CD14-positive monocyte (primary cell): Measurements from ENCODE around the gene SLC26A4. TPM values are rescaled to one million over a fixed set of nuclear protein-coding genes. Genes with fewer than 3 reads are reported as not detected.

Experiments
- DNase-seq, 3 donors: peaks; one replicate each; pipeline ENCODE4 v3.0.0-alpha.2; 2011 to 2022
- H2AFZ ChIP-seq: 2 replicates; pipeline ENCODE4 v1.6.0; 2012; ENCODE audit warnings: mild to moderate bottlenecking, low read depth, low read length, inconsistent platforms; ENCODE audit not compliant: insufficient read depth, poor library complexity, severe bottlenecking
- H3K27ac ChIP-seq, 2 donors: 1 replicate in 1 of 2; 2 replicates in 1 of 2; pipeline ENCODE4 v1.5.1; 2012 to 2013; ENCODE audit warnings: low read length in 2 of 2, control low read depth in 1 of 2, inconsistent platforms in 1 of 2, low read depth in 1 of 2, mild to moderate bottlenecking in 1 of 2
- H3K27me3 ChIP-seq, 2 donors: one replicate each; pipeline versions ENCODE4 v1.6.0 to v1.6.1; 2011 to 2013; ENCODE audit warnings: low read length in 2 of 2; ENCODE audit not compliant: control insufficient read depth in 2 of 2, insufficient read depth in 2 of 2
- H3K36me3 ChIP-seq, 2 donors: replicated peaks in 1 of 2; 1 replicate in 1 of 2; 2 replicates in 1 of 2; pipeline versions ENCODE4 v1.5.1 to v1.6.1; 2012 to 2013; ENCODE audit warnings: low read length in 2 of 2, control low read depth in 1 of 2, inconsistent platforms in 1 of 2, mild to moderate bottlenecking in 1 of 2; ENCODE audit not compliant: insufficient read depth in 2 of 2, control insufficient read depth in 1 of 2
- H3K4me1 ChIP-seq, 2 donors: 1 replicate in 1 of 2; 2 replicates in 1 of 2; pipeline versions ENCODE4 v1.5.1 to v1.6.1; 2012 to 2013; ENCODE audit warnings: low read length in 2 of 2, control low read depth in 1 of 2, inconsistent platforms in 1 of 2, mild to moderate bottlenecking in 1 of 2, moderate library complexity in 1 of 2; ENCODE audit not compliant: insufficient read depth in 2 of 2, control insufficient read depth in 1 of 2
- H3K4me2 ChIP-seq: replicated peaks from 2 replicates; pipeline ENCODE3; 2012; ENCODE audit warnings: low read length, moderate library complexity, mild to moderate bottlenecking; ENCODE audit not compliant: poor library complexity, severe bottlenecking; ENCODE audit errors: extremely low read depth
- H3K4me3 ChIP-seq, 3 experiments: fragments of 200-600 bp in 1 of 3; sonication (generic) in 1 of 3; replicated peaks in 1 of 3; 1 replicate in 2 of 3; 2 replicates in 1 of 3; pipeline ENCODE4 v1.5.1; 2011 to 2013; ENCODE audit warnings: low read length in 3 of 3, mild to moderate bottlenecking in 3 of 3, control low read depth in 2 of 3, low read depth in 2 of 3, inconsistent platforms in 1 of 3, moderate library complexity in 1 of 3
- H3K79me2 ChIP-seq: 2 replicates; pipeline ENCODE4 v1.6.0; 2012; ENCODE audit warnings: mild to moderate bottlenecking, control low read depth, inconsistent platforms, low read length, moderate library complexity; ENCODE audit not compliant: insufficient read depth
- H3K9ac ChIP-seq: 2 replicates; pipeline ENCODE4 v1.6.0; 2017; ENCODE audit warnings: low read length, mild to moderate bottlenecking; ENCODE audit not compliant: insufficient read depth, poor library complexity, severe bottlenecking
- H3K9me3 ChIP-seq, 2 donors: replicated peaks in 1 of 2; 1 replicate in 1 of 2; 2 replicates in 1 of 2; pipeline versions ENCODE4 v1.5.1 to v1.6.1; 2012 to 2013; ENCODE audit warnings: low read length in 2 of 2, control low read depth in 1 of 2; ENCODE audit not compliant: control insufficient read depth in 1 of 2, insufficient read depth in 1 of 2
- H4K20me1 ChIP-seq: 2 replicates; pipeline ENCODE4 v1.6.0; 2012; ENCODE audit warnings: mild to moderate bottlenecking, low read length, control low read depth, moderate library complexity; ENCODE audit not compliant: insufficient read depth
- H3K27ac Mint-ChIP-seq, 7 donors: one replicate each; pipeline ENCODE4 v1.8.0; 2020; ENCODE audit warnings: mild to moderate bottlenecking in 7 of 7, mixed read lengths in 7 of 7, moderate library complexity in 6 of 7, inconsistent platforms in 2 of 7
- H3K27me3 Mint-ChIP-seq, 3 donors: one replicate each; pipeline ENCODE4 v1.8.0; 2021 to 2022; ENCODE audit warnings: low read depth in 3 of 3, mild to moderate bottlenecking in 3 of 3, mixed read lengths in 3 of 3, moderate library complexity in 3 of 3, inconsistent platforms in 1 of 3
- H3K36me3 Mint-ChIP-seq, 2 donors: one replicate each; pipeline ENCODE4 v1.8.0; 2020; ENCODE audit warnings: mixed read lengths in 2 of 2, inconsistent platforms in 1 of 2, mild to moderate bottlenecking in 1 of 2
- H3K4me1 Mint-ChIP-seq: one replicate; pipeline ENCODE4 v1.8.0; 2020; ENCODE audit warnings: mild to moderate bottlenecking, mixed read lengths
- H3K4me3 Mint-ChIP-seq, 2 donors: one replicate each; pipeline ENCODE4 v1.8.0; 2020; ENCODE audit warnings: mild to moderate bottlenecking in 2 of 2, mixed read lengths in 2 of 2, moderate library complexity in 1 of 2
- H3K9me3 Mint-ChIP-seq, 7 donors: one replicate each; pipeline ENCODE4 v1.8.0; 2020 to 2022; ENCODE audit warnings: mixed read lengths in 7 of 7, mild to moderate bottlenecking in 6 of 7, moderate library complexity in 6 of 7, inconsistent platforms in 2 of 7
- CTCF ChIP-seq: fragments of 200-600 bp; IDR thresholded peaks from one replicate; pipeline ENCODE4 v1.8.0; 2022; ENCODE audit warnings: antibody characterized with exemption, mild to moderate bottlenecking
- WGBS: methylation state at CpG from one replicate; pipeline ENCODE4 v1.1.5; 2013; ENCODE audit warnings: missing lambda C conversion rate; ENCODE audit not compliant: insufficient coverage; 5-methylcytosine and 5-hydroxymethylcytosine counted together
- intact Hi-C, 2 donors: fragments of 100-400 bp; cut with micrococcal nuclease; formaldehyde crosslinking; loops; one replicate each; pipeline versions ENCODE4 v1.15.0 to v1.15.1; 2023
- polyA plus RNA-seq, 3 donors: library from polyadenylated mRNA; depleted of rRNA in 1 of 3; unstranded in 2 of 3; stranded (reverse) in 1 of 3; fragments of 300-500 nt in 2 of 3; fragments of >200 nt in 1 of 3; fragmentation: Illumina TruSeq in 2 of 3; gene quantifications; 1 replicate in 2 of 3; 2 replicates in 1 of 3; pipeline ENCODE4 v1.2.3, GENCODE V29; 2012 to 2021

The SLC26A4 gene
- polyA plus RNA-seq, 3 donors, result 0.10 to 0.12 TPM; not detected in 1

DNA sequence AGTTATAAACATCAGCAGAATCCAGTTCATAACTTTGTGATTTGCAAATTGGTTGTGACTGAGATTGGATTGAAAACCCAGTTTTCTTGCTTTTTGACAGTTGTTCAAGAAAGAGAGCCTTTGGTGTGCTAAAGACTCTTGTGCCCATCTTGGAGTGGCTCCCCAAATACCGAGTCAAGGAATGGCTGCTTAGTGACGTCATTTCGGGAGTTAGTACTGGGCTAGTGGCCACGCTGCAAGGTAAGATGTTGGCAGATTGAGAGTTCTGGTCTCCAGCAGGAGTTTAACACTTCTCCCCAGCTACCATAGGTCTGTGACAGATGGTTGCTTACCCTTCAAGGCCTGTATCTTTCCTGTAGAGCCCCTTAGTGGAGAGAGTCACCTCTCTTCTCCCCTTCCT is 2.6 kb downstream of the SLC26A4 start:
- Mint-ChIP-seq H3K4me1 (peaks cover 14% of the 10 kb centered on the region), H3K9me3 (peaks cover 0 to 10% (median 0%) of the 10 kb centered on the region in 7 donors), H3K27ac (no peak overlapping the region), H3K4me3 (no peak overlapping the region), H3K36me3 (peaks cover 0 to 2% of the 10 kb centered on the region in 2 donors), H3K27me3 (peaks cover 50 to 67% (median 61%) of the 10 kb centered on the region in 3 donors)
- peaks cover 15 to 16% of the 10 kb centered on the region in 2 donors for H3K4me1 ChIP-seq
- no peak overlapping the region for H3K4me3 ChIP-seq
- H3K4me2 ChIP-seq, result no peak overlapping the region
- WGBS, result 100% methylated on average over 1 of the region's 4 CpGs
- H3K79me2 ChIP-seq, result no peaks in the 10 kb centered on the region
- H2AFZ ChIP-seq, result no peak overlapping the region
- H4K20me1 ChIP-seq, result no peaks in the 10 kb centered on the region
- DNase-seq, result no peak
- H3K9me3 ChIP-seq, result peaks cover 0 to 23% of the 10 kb centered on the region in 2 donors
- TF ChIP-seq CTCF, result no peak
- no peaks in the 10 kb centered on the region for H3K36me3 ChIP-seq
- intact Hi-C loops, result no loop called here
- H3K27me3 ChIP-seq, result peaks cover 53 to 54% of the 10 kb centered on the region in 2 donors
- no peak overlapping the region for H3K27ac ChIP-seq
- no peak overlapping the region for H3K9ac ChIP-seq

DNA sequence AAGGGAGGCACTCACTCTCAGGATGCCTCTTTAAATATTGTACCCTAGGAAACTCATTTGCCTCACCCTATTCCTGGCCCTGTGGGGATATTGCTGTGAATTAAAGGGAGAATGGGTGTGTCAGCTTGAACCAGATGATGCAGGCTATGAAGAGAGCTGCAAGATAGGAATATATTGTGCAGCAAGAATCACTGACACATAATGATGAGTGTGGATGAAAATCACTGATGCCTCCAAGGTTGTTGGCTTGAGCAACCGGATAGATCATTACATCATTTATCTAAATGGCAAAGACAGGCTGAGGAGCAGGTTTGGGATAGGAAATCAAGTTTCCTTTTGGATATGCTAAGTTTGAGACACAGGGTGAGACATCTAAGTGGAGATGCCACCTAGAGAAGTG is 6.2 kb downstream of the SLC26A4 start:
- Mint-ChIP-seq H3K27me3 (peaks cover 21 to 33% (median 27%) of the 10 kb centered on the region in 3 donors), H3K4me3 (no peak overlapping the region), H3K9me3 (peaks cover 0 to 5% (median 0%) of the 10 kb centered on the region in 7 donors), H3K36me3 (peaks cover 0 to 2% of the 10 kb centered on the region in 2 donors), H3K4me1 (peaks cover 2% of the 10 kb centered on the region), H3K27ac (no peak overlapping the region)
- TF ChIP-seq CTCF, result no peak
- Histone ChIP-seq H2AFZ (no peak overlapping the region), H3K79me2 (no peaks in the 10 kb centered on the region), H3K4me1 (peaks cover under 1 to 2% of the 10 kb centered on the region in 2 donors), H3K36me3 (no peaks in the 10 kb centered on the region), H3K9ac (no peak overlapping the region), H3K27me3 (peaks cover 18 to 20% of the 10 kb centered on the region in 2 donors), H3K27ac (no peak overlapping the region), H3K4me2 (no peak overlapping the region), H3K9me3 (peaks cover 0 to 10% of the 10 kb centered on the region in 2 donors), H3K4me3 (no peak overlapping the region), H4K20me1 (no peaks in the 10 kb centered on the region)
- no CpG with 5 or more reads among the region's 1 CpG for WGBS
- no peak for DNase-seq
- intact Hi-C loops, result no loop called here
